HG02840 (cell line): ENCODE measurements around the gene PAX9.

ENCODE experiments used
- ATAC-seq: cut with Tn5 transposase; IDR thresholded peaks from one replicate; pipeline ENCODE4 v1.9.1; 2021; ENCODE audit warnings: mild to moderate bottlenecking, moderate library complexity, moderate number of reproducible peaks; ENCODE audit not compliant: unreplicated experiment, low FRiP score

Gene PAX9

DNA sequence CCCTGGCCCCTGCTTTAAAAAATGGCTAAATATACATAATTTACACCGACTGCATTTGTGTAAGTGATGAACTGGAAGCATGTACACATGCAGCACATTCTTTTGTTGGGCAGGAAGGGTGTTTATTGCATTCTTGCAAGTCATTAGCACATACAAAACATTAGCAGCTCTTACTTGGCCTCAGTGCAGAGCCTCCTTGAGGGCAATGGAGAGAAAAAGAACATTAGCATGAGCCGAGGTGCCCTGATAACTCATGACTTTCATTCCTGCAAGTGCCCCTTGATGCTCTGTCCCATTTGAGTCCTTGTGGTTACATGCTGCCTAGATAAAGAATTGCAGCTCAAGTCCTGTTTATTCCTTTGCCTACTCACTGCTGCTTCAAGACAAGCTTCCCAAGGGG lies 61.9 kb downstream of the PAX9 start:
- ATAC-seq = no peak

DNA sequence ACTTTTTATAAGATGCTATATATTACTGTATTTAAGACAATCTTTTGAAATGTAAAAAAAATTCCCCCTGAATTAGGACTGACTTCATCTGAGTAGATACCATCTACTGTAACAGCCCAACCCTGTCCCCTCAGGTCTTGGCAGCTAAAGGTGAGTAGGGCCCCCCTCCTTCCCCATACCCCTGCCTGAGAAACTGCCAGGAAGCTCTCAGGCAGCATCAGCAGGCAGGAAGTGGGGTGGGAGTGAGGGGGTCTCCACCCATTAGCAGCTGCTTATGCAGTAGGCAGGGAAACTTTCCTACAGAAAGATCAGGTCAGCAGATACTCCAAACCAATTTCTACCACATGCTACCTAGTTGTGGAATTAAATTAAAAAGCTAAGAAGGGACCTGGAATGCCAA lies 62.5 kb downstream of the PAX9 start:
- no peak for ATAC-seq

- ATAC-seq = no peak
Measured at GRCh38 chr14:36726128-36726527, 64.5 kb downstream of the PAX9 start.
